ENCODE data around the gene PYY. TPM values are rescaled to one million over a fixed set of nuclear protein-coding genes. Genes with fewer than 3 reads are reported as not detected.
"Not testable (repeated sequence)": the region's sequence is repeated elsewhere in the genome, so short reads cannot be mapped to it uniquely, and the experiment has no call there.

The PYY gene
- total and polyA plus RNA-seq, 12 donors = 0.06 TPM; not detected in 11

GRCh38 chr17:43976963-43977837, 23.5 kb upstream of the PYY start:
- Histone ChIP-seq H3K27ac (no peak overlapping the region), H3K36me3 (no peaks in the 10 kb centered on the region), H3K9me3 (no peaks in the 10 kb centered on the region), H3K4me1 (no peaks in the 10 kb centered on the region), H3K27me3 (peaks cover 0 to 39% (median 17%) of the 10 kb centered on the region in 7 donors), H3K4me3 (no peak overlapping the region)
- ATAC-seq (no peak), DNase-seq (no peak)
- TF ChIP-seq CTCF (IDR thresholded peaks at IDR 0.05) = no peak
- WGBS, 2 donors = 78 to 79% methylated on average over 9 of the region's 9 CpGs
- intact Hi-C loops (cut with DNase I) = no loop called here

- H3K4me1 ChIP-seq = no peaks in the 10 kb centered on the region
Observed at GRCh38 chr17:43975898-43976297, 22.2 kb upstream of the PYY start.

GRCh38 chr17:43974382-43975266, 20.9 kb upstream of the PYY start:
- 61 to 64% methylated on average over 14 of the region's 14 CpGs for WGBS, 2 donors
- H3K4me1 ChIP-seq = no peaks in the 10 kb centered on the region
- intact Hi-C loops (cut with DNase I) = no loop called here
- H3K36me3 ChIP-seq = no peaks in the 10 kb centered on the region
- no peak overlapping the region for H3K4me3 ChIP-seq
- peaks cover 0 to 21% (median 9%) of the 10 kb centered on the region in 7 donors for H3K27me3 ChIP-seq
- no peak overlapping the region for H3K27ac ChIP-seq
- H3K9me3 ChIP-seq = no peaks in the 10 kb centered on the region
- DNase-seq (no peak), ATAC-seq (no peak)
- TF ChIP-seq CTCF (IDR thresholded peaks at IDR 0.05) = no peak

More at GRCh38 chr17:43975898-43976297, 22.2 kb upstream of the PYY start:
- intact Hi-C loops (cut with DNase I) = no loop called here
- Histone ChIP-seq H3K9me3 (no peaks in the 10 kb centered on the region), H3K27me3 (peaks cover 0 to 26% (median 9%) of the 10 kb centered on the region in 7 donors), H3K27ac (no peak overlapping the region), H3K36me3 (no peaks in the 10 kb centered on the region), H3K4me3 (no peak overlapping the region)
- no peak for DNase-seq
- no peak for TF ChIP-seq CTCF (IDR thresholded peaks at IDR 0.05)
- WGBS, 2 donors = 78 to 90% methylated on average over 14 to 22 of the region's 27 CpGs
- ATAC-seq = no peak

- not testable (repeated sequence) for H3K4me3 ChIP-seq, DNase-seq
Observed at GRCh38 chr17:43972444-43973212, 18.9 kb upstream of the PYY start.

GRCh38 chr17:43971436-43971835, 17.7 kb upstream of the PYY start:
- H3K27me3 ChIP-seq = peaks cover 0 to 21% (median 4%) of the 10 kb centered on the region in 7 donors
- H3K27ac ChIP-seq; H3K4me3 ChIP-seq; H3K9me3 ChIP-seq; ATAC-seq; intact Hi-C loops (cut with DNase I); DNase-seq; H3K4me1 ChIP-seq; H3K36me3 ChIP-seq: not testable (repeated sequence)
- 46 to 47% methylated on average over 2 of the region's 2 CpGs for WGBS, 2 donors

More at GRCh38 chr17:43972444-43973212, 18.9 kb upstream of the PYY start:
- peaks cover 0 to 21% (median 9%) of the 10 kb centered on the region in 7 donors for H3K27me3 ChIP-seq
- WGBS, 2 donors = 87 to 90% methylated on average over 22 of the region's 22 CpGs
- H3K9me3 ChIP-seq; H3K36me3 ChIP-seq; intact Hi-C loops (cut with DNase I); ATAC-seq; H3K4me1 ChIP-seq; H3K27ac ChIP-seq: not testable (repeated sequence)

Data from heart right ventricle (tissue), 16 donors.